Activated effector memory CD4-positive, alpha-beta T cell treated with anti-CD3 and anti-CD28 coated beads, Interleukin-2, amount 50 U/mL, for 16 hours (primary cell): ENCODE results near the gene PAEP.
"Not testable (repeated sequence)": the region's sequence is repeated elsewhere in the genome, so short reads cannot be mapped to it uniquely, and the experiment has no call there.

ENCODE experiments used
- DNase-seq: peaks from one replicate; pipeline ENCODE4 v3.0.0-alpha.2; 2020

Gene PAEP

GRCh38 chr9:135526089-135526729 is 35.3 kb upstream of the PAEP start:
- DNase-seq, result peak; percentile 28

GRCh38 chr9:135526730-135527571 is 34.6 kb upstream of the PAEP start:
- peak; percentile 50 for DNase-seq

GRCh38 chr9:135528842-135529435 is 32.6 kb upstream of the PAEP start:
- DNase-seq, result peak; percentile 19

GRCh38 chr9:135530146-135530545 is 31.4 kb upstream of the PAEP start:
- peak; percentile 30 for DNase-seq

- no peak for DNase-seq
These were observed 30.5 kb upstream of the PAEP start for GRCh38 chr9:135531096-135531495.

GRCh38 chr9:135533113-135533512 is 28.4 kb upstream of the PAEP start:
- no peak for DNase-seq

- no peak for DNase-seq
These were observed 27.9 kb upstream of the PAEP start for GRCh38 chr9:135533674-135534073.

GRCh38 chr9:135534192-135534711 is 27.3 kb upstream of the PAEP start:
- not testable (repeated sequence) for DNase-seq

GRCh38 chr9:135534826-135535225 is 26.7 kb upstream of the PAEP start:
- not testable (repeated sequence) for DNase-seq

- not testable (repeated sequence) for DNase-seq
These were observed 25.9 kb upstream of the PAEP start for GRCh38 chr9:135535631-135536030.

GRCh38 chr9:135536216-135536615 is 25.3 kb upstream of the PAEP start:
- no peak for DNase-seq

- not testable (repeated sequence) for DNase-seq
These were observed 18.2 kb upstream of the PAEP start for GRCh38 chr9:135543262-135543894.

GRCh38 chr9:135544981-135545635 is 16.4 kb upstream of the PAEP start:
- DNase-seq, result no peak

GRCh38 chr9:135545646-135546176 is 15.8 kb upstream of the PAEP start, which contains the start of gene OBP2A:
TSS of gene OBP2A (plus strand) at chr9:135546126. CDS start at chr9:135546181, 55 bp downstream.
- not testable (repeated sequence) for DNase-seq

- DNase-seq, result not testable (repeated sequence)
These were observed 14.6 kb upstream of the PAEP start for GRCh38 chr9:135546792-135547617.

- DNase-seq, result no peak
These were observed 13.5 kb upstream of the PAEP start for GRCh38 chr9:135547756-135548736.

GRCh38 chr9:135549478-135550343 is 11.8 kb upstream of the PAEP start:
- not testable (repeated sequence) for DNase-seq

GRCh38 chr9:135550344-135550918 is 11.1 kb upstream of the PAEP start:
- no peak for DNase-seq
